VCaP (cell line): ENCODE measurements around the gene LTC4S.

Experiments used
- H3K27ac ChIP-seq: fragments of 450-650 bp; 2 replicates; pipeline ENCODE4 v1.5.1; 2017
- TF ChIP-seq, protein P1 (sequence below): fragments of 450-650 bp; conservative IDR thresholded peaks from 2 replicates; pipeline ENCODE4 v1.5.1; 2017; ENCODE audit warnings: mild to moderate bottlenecking, moderate library complexity

Gene LTC4S

DNA sequence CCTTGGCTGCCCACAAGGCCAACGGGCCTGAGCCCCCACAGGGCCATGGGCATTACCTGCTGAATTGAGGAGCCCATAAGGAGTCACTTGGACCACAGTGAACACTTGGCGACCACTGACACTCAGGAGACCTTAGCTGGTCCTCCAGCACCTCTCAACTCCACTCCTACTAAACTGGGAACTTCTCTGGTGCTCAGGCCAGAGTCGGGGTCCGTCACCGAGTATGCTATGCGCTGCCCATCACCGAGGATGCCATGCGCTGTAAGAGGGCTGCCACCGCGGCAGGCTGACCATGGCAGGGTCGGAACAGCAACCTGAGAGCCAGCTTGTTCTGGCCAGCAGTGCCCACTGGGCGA, 26.3 kb downstream of the LTC4S start:
- TF ChIP-seq, protein P1, sequence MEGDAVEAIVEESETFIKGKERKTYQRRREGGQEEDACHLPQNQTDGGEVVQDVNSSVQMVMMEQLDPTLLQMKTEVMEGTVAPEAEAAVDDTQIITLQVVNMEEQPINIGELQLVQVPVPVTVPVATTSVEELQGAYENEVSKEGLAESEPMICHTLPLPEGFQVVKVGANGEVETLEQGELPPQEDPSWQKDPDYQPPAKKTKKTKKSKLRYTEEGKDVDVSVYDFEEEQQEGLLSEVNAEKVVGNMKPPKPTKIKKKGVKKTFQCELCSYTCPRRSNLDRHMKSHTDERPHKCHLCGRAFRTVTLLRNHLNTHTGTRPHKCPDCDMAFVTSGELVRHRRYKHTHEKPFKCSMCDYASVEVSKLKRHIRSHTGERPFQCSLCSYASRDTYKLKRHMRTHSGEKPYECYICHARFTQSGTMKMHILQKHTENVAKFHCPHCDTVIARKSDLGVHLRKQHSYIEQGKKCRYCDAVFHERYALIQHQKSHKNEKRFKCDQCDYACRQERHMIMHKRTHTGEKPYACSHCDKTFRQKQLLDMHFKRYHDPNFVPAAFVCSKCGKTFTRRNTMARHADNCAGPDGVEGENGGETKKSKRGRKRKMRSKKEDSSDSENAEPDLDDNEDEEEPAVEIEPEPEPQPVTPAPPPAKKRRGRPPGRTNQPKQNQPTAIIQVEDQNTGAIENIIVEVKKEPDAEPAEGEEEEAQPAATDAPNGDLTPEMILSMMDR, result no peak
- H3K27ac ChIP-seq, result peak overlapping the region; percentile 100

DNA sequence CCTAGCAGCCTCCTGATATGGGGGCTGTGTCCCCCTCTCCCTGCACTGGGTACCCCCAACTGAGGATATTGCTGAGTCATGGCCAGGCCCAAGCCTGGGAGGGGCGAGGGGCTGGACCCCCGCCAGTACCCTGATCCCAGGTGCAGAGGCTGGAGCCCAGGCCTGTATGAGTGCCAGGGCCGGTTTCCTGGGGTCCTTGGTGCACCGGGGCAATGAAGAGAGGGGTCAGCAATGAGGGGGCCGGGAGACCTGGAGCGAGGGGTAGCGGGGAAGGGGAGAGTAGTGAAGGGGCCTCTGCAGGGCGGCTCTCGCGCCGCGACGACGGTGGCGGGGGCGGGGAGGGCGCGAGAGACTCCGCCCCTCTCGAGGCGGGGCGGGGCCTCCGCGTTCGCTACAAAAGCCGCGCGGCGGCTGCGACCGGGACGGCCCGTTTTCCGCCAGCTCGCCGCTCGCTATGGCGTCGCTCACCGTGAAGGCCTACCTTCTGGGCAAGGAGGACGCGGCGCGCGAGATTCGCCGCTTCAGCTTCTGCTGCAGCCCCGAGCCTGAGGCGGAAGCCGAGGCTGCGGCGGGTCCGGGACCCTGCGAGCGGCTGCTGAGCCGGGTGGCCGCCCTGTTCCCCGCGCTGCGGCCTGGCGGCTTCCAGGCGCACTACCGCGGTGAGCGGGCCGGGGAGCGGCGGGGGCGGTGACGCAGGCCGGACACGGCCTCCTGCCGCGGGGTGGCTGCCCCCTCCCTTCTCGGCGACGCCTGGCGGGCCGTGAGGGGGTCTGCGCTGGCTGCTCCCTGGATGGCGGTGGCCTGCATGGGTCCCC, 26.9 kb downstream of the LTC4S start, which contains the start of gene SQSTM1:
TSS of gene SQSTM1 (plus strand) at position 423 of the 815 bp plus-strand sequence. CDS start at position 455, 32 bp downstream.
- TF ChIP-seq, protein P1, result no peak
- H3K27ac ChIP-seq, result peak within 1 kb of the TSS; percentile 100

DNA sequence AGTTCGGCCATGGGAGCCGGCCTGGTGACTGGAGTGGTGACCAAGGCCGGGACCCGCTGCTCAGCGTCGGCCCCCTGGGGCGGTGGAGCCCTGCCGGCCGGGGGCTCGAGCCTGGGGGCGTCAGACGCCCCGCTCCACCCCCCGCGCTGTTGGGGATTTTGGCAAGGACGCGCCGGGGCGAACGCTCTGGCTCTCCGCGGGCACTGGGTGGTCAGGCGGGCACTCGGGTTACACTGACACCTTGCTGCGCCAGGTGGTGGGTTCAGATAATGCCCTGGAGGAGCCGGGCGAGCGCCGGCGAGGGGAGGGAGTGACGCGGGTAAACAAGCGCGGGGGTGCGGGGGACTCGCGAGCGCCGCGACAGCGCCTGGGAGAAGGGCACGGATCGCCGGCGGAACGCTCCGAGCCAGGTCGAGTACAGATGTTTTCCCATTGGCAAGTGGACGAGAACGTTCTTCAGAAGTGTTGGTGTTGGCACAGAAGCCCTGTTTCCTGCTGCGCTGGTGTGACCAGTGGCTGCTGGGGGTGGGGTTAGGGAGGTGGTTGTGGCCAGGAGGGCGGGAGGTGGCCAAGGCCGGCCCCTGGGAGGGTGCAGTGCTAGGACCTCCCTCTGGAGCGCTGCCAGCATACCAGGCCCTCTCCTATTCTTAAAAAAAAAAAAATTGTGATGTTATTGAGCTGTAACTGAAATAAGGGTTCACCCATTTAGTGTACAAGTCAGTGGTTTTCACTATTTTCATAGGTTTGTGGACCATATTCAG, 27.7 kb downstream of the LTC4S start:
- TF ChIP-seq, protein P1, result peak; percentile 45
- peak overlapping the region; percentile 100 for H3K27ac ChIP-seq

DNA sequence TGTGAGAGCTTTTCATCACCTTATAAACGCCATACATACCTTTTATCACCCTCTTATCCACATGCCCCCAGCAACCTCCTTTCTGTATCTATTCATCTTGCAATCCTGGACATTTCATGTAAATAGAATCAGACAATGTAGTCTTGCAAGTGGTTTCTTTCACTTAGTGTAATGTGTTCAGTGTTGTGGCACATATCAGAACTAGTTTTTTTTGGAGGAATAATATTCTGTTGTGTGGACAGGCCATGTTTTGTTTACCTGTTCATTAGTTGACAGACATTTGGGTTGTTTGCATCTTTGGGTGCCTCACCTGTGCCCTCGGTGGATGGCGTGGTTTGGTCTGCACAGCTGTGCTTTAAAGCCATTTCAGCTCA, 28.3 kb downstream of the LTC4S start:
- H3K27ac ChIP-seq, result peak overlapping the region; percentile 100
- TF ChIP-seq, protein P1, result no peak

DNA sequence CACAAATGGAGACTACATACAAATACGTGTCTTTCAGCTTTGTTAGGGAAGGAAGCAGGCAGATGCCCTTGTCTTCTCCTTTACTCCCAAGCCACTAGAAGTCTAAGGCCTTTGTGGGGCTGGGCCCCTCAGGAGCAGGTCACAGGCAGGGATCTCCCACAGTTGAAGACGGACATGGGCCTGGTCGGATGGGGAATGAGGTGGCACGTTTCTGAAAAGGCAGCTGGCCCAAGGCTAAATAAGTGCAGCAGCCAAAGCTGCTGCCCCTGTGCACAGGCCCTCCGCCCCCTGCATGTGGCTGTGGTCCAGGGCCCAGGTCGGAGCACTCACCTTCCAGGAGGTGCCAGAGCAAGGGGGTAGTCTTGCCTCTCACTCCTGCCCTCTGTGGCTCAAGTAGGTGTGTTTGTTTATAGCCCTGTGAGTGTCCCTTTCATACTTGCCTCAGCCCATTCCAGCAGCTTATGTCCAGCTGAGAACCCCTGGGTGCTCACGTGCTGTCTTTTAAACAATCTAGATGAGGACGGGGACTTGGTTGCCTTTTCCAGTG, 28.7 kb downstream of the LTC4S start:
- H3K27ac ChIP-seq, result peak overlapping the region; percentile 100
- TF ChIP-seq, protein P1, result no peak

DNA sequence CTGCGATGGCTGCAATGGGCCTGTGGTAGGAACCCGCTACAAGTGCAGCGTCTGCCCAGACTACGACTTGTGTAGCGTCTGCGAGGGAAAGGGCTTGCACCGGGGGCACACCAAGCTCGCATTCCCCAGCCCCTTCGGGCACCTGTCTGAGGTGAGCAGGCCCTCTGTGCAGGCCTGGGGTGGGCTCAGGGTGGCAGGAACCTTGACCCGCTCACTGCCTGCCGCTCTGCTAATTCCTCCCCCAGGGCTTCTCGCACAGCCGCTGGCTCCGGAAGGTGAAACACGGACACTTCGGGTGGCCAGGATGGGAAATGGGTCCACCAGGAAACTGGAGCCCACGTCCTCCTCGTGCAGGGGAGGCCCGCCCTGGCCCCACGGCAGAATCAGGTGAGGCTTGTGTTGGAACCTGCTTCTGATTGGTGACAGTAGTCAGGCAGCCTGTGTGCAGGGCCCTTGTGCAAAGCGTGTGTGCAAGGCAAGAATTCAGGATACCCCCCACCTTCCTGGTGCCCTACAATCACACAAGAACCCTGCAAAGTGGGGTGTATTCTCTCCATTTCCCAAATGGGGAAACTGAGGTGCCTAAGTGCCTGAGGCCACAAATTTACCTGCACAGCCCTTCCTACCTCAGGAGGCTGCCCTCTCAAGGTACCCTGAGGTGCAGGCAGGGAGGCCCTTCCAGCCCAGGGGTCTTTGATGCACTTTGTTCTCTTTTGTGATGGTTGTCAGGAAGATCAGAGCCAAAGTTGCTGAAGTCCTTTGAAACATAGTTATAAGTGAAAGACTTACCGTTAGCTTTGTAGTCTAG, 30.4 kb downstream of the LTC4S start:
- peak overlapping the region; percentile 100; the same call in 1 of the 2 replicates for H3K27ac ChIP-seq
- TF ChIP-seq, protein P1, result no peak

DNA sequence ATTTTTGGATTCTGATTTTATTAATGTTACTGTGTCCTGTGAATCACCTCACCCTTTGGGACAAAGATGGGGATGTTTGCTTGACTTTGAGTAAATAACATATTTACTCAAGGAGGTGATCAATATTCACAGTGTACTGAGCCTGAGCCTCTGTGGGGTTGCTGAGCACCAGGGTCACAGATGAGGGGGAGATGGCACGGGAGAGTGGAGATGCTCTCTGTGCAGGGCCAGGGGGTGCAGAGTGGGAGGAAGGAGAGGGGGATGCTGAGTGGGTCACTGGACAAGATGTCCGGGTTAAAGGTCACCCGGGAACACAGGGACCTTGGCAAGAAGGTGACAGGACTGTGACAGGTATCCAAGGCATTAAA, 30.9 kb downstream of the LTC4S start:
- H3K27ac ChIP-seq, result peak overlapping the region; percentile 100; the same call in 1 of the 2 replicates
- TF ChIP-seq, protein P1, result no peak
